Measurements from ENCODE around the gene ARHGAP22. TPM values are rescaled to one million over a fixed set of nuclear protein-coding genes. Genes with fewer than 3 reads are reported as not detected.

Gene ARHGAP22
- total and polyA plus RNA-seq, 2 of the 4 experiments (the other 2 are of a cell fraction) = 28.3 to 30.2 TPM

- in situ Hi-C loops (cut with MboI; ENCODE audit: low sequenced_read_pairs) (no loop called here), dilution Hi-C loops (cut with HindIII; ENCODE audit: low sequenced_read_pairs, unreplicated experiment) (no loop called here)
- no peak overlapping the region for H4K8ac ChIP-seq (ENCODE audit: low read depth in 2 of 2, low read length in 2 of 2)
Observed at GRCh38 chr10:48446785-48447184, 158.1 kb downstream of the ARHGAP22 start.

More at GRCh38 chr10:48446785-48447184, 158.1 kb downstream of the ARHGAP22 start:
- intact Hi-C loops (cut with micrococcal nuclease) = no loop called here
- no peak overlapping the region for H3K4me3 ChIP-seq (ENCODE audit: insufficient read depth, low read depth, low read length)
- WGBS, 2 experiments (ENCODE audit: extremely low coverage in 2 of 2, insufficient read length in 1 of 2) = no CpG with 5 or more reads among the region's 7 CpGs
- no peak overlapping the region for H3K27ac ChIP-seq (ENCODE audit: insufficient read depth, low read length)
- no peak overlapping the region for H3K14ac ChIP-seq (replicated peaks; ENCODE audit: low read depth, low read length)
- POLR2A ChIA-PET (ENCODE audit: unreplicated experiment) = no interaction called here
- no peak overlapping the region for H2BK5ac ChIP-seq (ENCODE audit: low read depth, low read length, poor library complexity, severe bottlenecking)
- peaks cover 8 to 55% of the 10 kb centered on the region in 2 experiments; a peak in 3 of 4 replicates for H3K79me1 ChIP-seq (ENCODE audit: low read depth in 1 of 2, low read length in 2 of 2)
- peaks cover 8% of the 10 kb centered on the region; the same call in 1 of the 2 replicates for H3K36me3 ChIP-seq (ENCODE audit: control insufficient read depth, insufficient read depth, low read length)
- no peaks in the 10 kb centered on the region for H3K27me3 ChIP-seq (ENCODE audit: control insufficient read depth, insufficient read depth, low read length)
- BruUV-seq (replicated peaks) = no TSS peak
- H2BK20ac ChIP-seq (ENCODE audit: low read depth, low read length) = no peak overlapping the region
- no peak overlapping the region for H2AK5ac ChIP-seq (ENCODE audit: low read depth, low read length)
- no peaks in the 10 kb centered on the region for H3K9me3 ChIP-seq (ENCODE audit: control insufficient read depth, insufficient read depth, low read length)
- no peak overlapping the region for H3K4me2 ChIP-seq (ENCODE audit: low read depth, low read length)
- no peak overlapping the region for H2BK120ac ChIP-seq (ENCODE audit: low read depth, low read length)
- H3K9me1 ChIP-seq (ENCODE audit: insufficient read depth, low read length) = peaks cover 28% of the 10 kb centered on the region
- TF ChIP-seq RAD21 (IDR thresholded peaks at IDR 0.05; ENCODE audit: low read length) = no peak
- TF ChIP-seq FOS (IDR thresholded peaks at IDR 0.05; ENCODE audit: low read depth, low read length) = no peak
- no peak for TF ChIP-seq NFE2L2 (IDR thresholded peaks at IDR 0.05; ENCODE audit: low read depth, low read length)
- TF ChIP-seq, protein P1, sequence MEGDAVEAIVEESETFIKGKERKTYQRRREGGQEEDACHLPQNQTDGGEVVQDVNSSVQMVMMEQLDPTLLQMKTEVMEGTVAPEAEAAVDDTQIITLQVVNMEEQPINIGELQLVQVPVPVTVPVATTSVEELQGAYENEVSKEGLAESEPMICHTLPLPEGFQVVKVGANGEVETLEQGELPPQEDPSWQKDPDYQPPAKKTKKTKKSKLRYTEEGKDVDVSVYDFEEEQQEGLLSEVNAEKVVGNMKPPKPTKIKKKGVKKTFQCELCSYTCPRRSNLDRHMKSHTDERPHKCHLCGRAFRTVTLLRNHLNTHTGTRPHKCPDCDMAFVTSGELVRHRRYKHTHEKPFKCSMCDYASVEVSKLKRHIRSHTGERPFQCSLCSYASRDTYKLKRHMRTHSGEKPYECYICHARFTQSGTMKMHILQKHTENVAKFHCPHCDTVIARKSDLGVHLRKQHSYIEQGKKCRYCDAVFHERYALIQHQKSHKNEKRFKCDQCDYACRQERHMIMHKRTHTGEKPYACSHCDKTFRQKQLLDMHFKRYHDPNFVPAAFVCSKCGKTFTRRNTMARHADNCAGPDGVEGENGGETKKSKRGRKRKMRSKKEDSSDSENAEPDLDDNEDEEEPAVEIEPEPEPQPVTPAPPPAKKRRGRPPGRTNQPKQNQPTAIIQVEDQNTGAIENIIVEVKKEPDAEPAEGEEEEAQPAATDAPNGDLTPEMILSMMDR (conservative IDR thresholded peaks at IDR 0.05; ENCODE audit: low read depth, low read length) = no peak
- no peak for TF ChIP-seq MXI1 (IDR thresholded peaks at IDR 0.05; ENCODE audit: borderline replicate concordance, low read depth, low read length)
- TF ChIP-seq RFX5 (IDR thresholded peaks at IDR 0.05; ENCODE audit: low read depth, low read length) = no peak
- no peak for TF ChIP-seq SMC3 (IDR thresholded peaks at IDR 0.05; ENCODE audit: low read depth, low read length)
- no peak for TF ChIP-seq CEBPB (IDR thresholded peaks at IDR 0.05; ENCODE audit: low read depth, low read length)
- no peak for TF ChIP-seq BHLHE40 (IDR thresholded peaks at IDR 0.05; ENCODE audit: low read depth, low read length)
- TF ChIP-seq MAFK (IDR thresholded peaks at IDR 0.05; ENCODE audit: low read depth, low read length) = no peak
- TF ChIP-seq, protein P2, sequence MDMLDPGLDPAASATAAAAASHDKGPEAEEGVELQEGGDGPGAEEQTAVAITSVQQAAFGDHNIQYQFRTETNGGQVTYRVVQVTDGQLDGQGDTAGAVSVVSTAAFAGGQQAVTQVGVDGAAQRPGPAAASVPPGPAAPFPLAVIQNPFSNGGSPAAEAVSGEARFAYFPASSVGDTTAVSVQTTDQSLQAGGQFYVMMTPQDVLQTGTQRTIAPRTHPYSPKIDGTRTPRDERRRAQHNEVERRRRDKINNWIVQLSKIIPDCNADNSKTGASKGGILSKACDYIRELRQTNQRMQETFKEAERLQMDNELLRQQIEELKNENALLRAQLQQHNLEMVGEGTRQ (IDR thresholded peaks at IDR 0.05; ENCODE audit: low read depth, low read length) = no peak
- TF ChIP-seq POLR2A (IDR thresholded peaks at IDR 0.05; ENCODE audit: low read depth, low read length) = no peak
- H4K91ac ChIP-seq (ENCODE audit: insufficient read depth, low read depth, low read length) = no peak overlapping the region
- H3K9ac ChIP-seq (ENCODE audit: low read depth, low read length) = no peak overlapping the region
- ATAC-seq (ENCODE audit: low read depth) = no peak
- H2BK15ac ChIP-seq (ENCODE audit: low read depth, low read length) = no peak overlapping the region
- H4K20me1 ChIP-seq (ENCODE audit: insufficient read depth, low read length) = peaks cover 28% of the 10 kb centered on the region
- no peak overlapping the region for H2AFZ ChIP-seq (replicated peaks; ENCODE audit: low read length, poor library complexity)
- H3K18ac ChIP-seq (ENCODE audit: low read depth, low read length) = no peak overlapping the region
- H3K23ac ChIP-seq (ENCODE audit: low read depth, low read length) = no peak overlapping the region
- no peak overlapping the region for H3K56ac ChIP-seq (ENCODE audit: extremely low read depth, insufficient read depth, low read length)
- no peak overlapping the region for H3K4ac ChIP-seq (ENCODE audit: low read depth, low read length)
- H2AK9ac ChIP-seq (replicated peaks; ENCODE audit: low read depth, low read length, poor library complexity) = no peak overlapping the region
- DNase-seq = no peak
- CTCF ChIA-PET = interaction anchor here (0.6 kb wide), 1 partner anchor 10 kb away, joined by 3 read pairs; no protein-coding TSS in a partner anchor
- H3K4me1 ChIP-seq (ENCODE audit: control insufficient read depth, insufficient read depth, low read length) = peaks cover 9% of the 10 kb centered on the region
- H4K5ac ChIP-seq (ENCODE audit: low read depth, low read length) = no peak overlapping the region

Measured in IMR-90 (cell line).